CD4-positive, alpha-beta T cell (primary cell): ENCODE data around the gene SOX13. TPM values are rescaled to one million over a fixed set of nuclear protein-coding genes. Genes with fewer than 3 reads are reported as not detected.

Experiments used
- ATAC-seq: fragments of 200-7000 bp; cut with Tn5 transposase; one replicate; pipeline ENCODE4 v1.10.0; 2022; ENCODE audit warnings: mild to moderate bottlenecking; ENCODE audit not compliant: poor library complexity
- CTCF ChIA-PET: fragments of 350-600 bp; sonication (Branson Sonifier 250); formaldehyde crosslinking; loops from one replicate; lab custom pipeline; 2021; ENCODE audit warnings: antibody characterized with exemption, inconsistent platforms; lab: Charles Lee
- POLR2A ChIA-PET: fragments of 350-600 bp; sonication (Branson Sonifier 250); formaldehyde crosslinking; loops from one replicate; lab custom pipeline; 2021; ENCODE audit warnings: antibody characterized with exemption, inconsistent platforms; lab: Charles Lee
- DNase-seq, 14 experiments: peaks; one replicate each; pipeline ENCODE4 v3.0.0-alpha.2; 2013 to 2020; ENCODE audit warnings: mixed read lengths in 2 of 14
- H3K27ac ChIP-seq, 2 donors: one replicate each; pipeline versions ENCODE4 v1.5.1 to v1.7.0; 2013; ENCODE audit warnings: low read length in 2 of 2, low read depth in 1 of 2, mild to moderate bottlenecking in 1 of 2
- H3K27me3 ChIP-seq, 2 experiments: 1 replicate in 1 of 2; 2 replicates in 1 of 2; pipeline versions ENCODE4 v1.6.1 to v1.7.0; 2013; ENCODE audit warnings: low read length in 2 of 2, control low read depth in 1 of 2, mild to moderate bottlenecking in 1 of 2, moderate library complexity in 1 of 2; ENCODE audit not compliant: insufficient read depth in 2 of 2, control insufficient read depth in 1 of 2
- H3K36me3 ChIP-seq: one replicate; pipeline ENCODE4 v1.6.1; 2013; ENCODE audit warnings: low read length, control low read depth; ENCODE audit not compliant: insufficient read depth
- H3K4me1 ChIP-seq: one replicate; pipeline ENCODE4 v1.6.1; 2013; ENCODE audit warnings: low read length, control low read depth; ENCODE audit not compliant: insufficient read depth
- H3K4me3 ChIP-seq: one replicate; pipeline ENCODE4 v1.5.1; 2013; ENCODE audit warnings: mild to moderate bottlenecking, low read length, moderate library complexity
- H3K9me3 ChIP-seq, 2 experiments: 1 replicate in 1 of 2; 2 replicates in 1 of 2; pipeline versions ENCODE4 v1.6.1 to v1.7.0; 2013; ENCODE audit warnings: low read length in 2 of 2, mild to moderate bottlenecking in 2 of 2, control low read depth in 1 of 2, moderate library complexity in 1 of 2; ENCODE audit not compliant: control insufficient read depth in 1 of 2, insufficient read depth in 1 of 2
- H3K27ac Mint-ChIP-seq: one replicate; pipeline ENCODE4 v1.8.0; 2020; ENCODE audit warnings: mixed read lengths
- H3K27me3 Mint-ChIP-seq: one replicate; pipeline ENCODE4 v1.8.0; 2021; ENCODE audit warnings: mixed read lengths
- H3K36me3 Mint-ChIP-seq: one replicate; pipeline ENCODE4 v1.8.0; 2021; ENCODE audit warnings: low read depth, mixed read lengths
- H3K4me1 Mint-ChIP-seq: one replicate; pipeline ENCODE4 v1.8.0; 2021; ENCODE audit warnings: low read depth, mixed read lengths
- H3K4me3 Mint-ChIP-seq: one replicate; pipeline ENCODE4 v1.8.0; 2020; ENCODE audit warnings: mild to moderate bottlenecking, mixed read lengths
- H3K9me3 Mint-ChIP-seq: one replicate; pipeline ENCODE4 v1.8.0; 2020; ENCODE audit warnings: mixed read lengths
- CTCF ChIP-seq: fragments of 200-600 bp; IDR thresholded peaks from one replicate; pipeline ENCODE4 v1.8.0; 2022; ENCODE audit warnings: antibody characterized with exemption, mild to moderate bottlenecking
- intact Hi-C, 2 experiments: fragments of 100-400 bp; cut with DNase I in 1 of 2; cut with micrococcal nuclease in 1 of 2; formaldehyde crosslinking; loops; one replicate each; pipeline versions ENCODE4 v1.15.1 to v1.9.0; 2023 to 2025; cut with DNase I, micrococcal nuclease
- total RNA-seq, 174 experiments: library from RNA in 2 of 174; stranded (reverse) in 2 of 174; gene quantifications; one replicate each; pipeline ENCODE4 v1.2.3 and lab custom pipeline; 2021 to 2026

The SOX13 gene
- total RNA-seq, 2 experiments from 2014 or later: 1.8 to 1.9 TPM

- H3K36me3 ChIP-seq: no peaks in the 10 kb centered on the region
- H3K4me3 ChIP-seq: no peak overlapping the region
- intact Hi-C loops: no loop called here
- no peak for ATAC-seq
- H3K9me3 Mint-ChIP-seq: no peaks in the 10 kb centered on the region
- H3K4me3 Mint-ChIP-seq: no peak overlapping the region
- peaks cover 27% of the 10 kb centered on the region for H3K27me3 Mint-ChIP-seq
- H3K4me1 ChIP-seq: peaks cover 3% of the 10 kb centered on the region
- CTCF ChIA-PET: no interaction called here
- DNase-seq: no peak
- H3K4me1 Mint-ChIP-seq: no peaks in the 10 kb centered on the region
- TF ChIP-seq CTCF: no peak
- POLR2A ChIA-PET: no interaction called here
- H3K27ac Mint-ChIP-seq: no peak overlapping the region
- H3K36me3 Mint-ChIP-seq: no peaks in the 10 kb centered on the region
- no peaks in the 10 kb centered on the region for H3K9me3 ChIP-seq
- H3K27me3 ChIP-seq: peaks cover 0 to 10% of the 10 kb centered on the region in 2 experiments
- H3K27ac ChIP-seq: no peak overlapping the region
These were observed 8.4 kb downstream of the SOX13 start for GRCh38 chr1:204081164-204081790.

GRCh38 chr1:204081791-204082513 lies 9.0 kb downstream of the SOX13 start:
- Mint-ChIP-seq H3K9me3 (no peaks in the 10 kb centered on the region), H3K27ac (no peak overlapping the region), H3K27me3 (peaks cover 20% of the 10 kb centered on the region), H3K4me1 (no peaks in the 10 kb centered on the region), H3K36me3 (no peaks in the 10 kb centered on the region), H3K4me3 (no peak overlapping the region)
- no peak for DNase-seq
- ChIA-PET CTCF (no interaction called here), POLR2A (no interaction called here)
- no peak overlapping the region for H3K27ac ChIP-seq
- H3K4me3 ChIP-seq: no peak overlapping the region
- H3K9me3 ChIP-seq: no peaks in the 10 kb centered on the region
- peaks cover 3% of the 10 kb centered on the region for H3K4me1 ChIP-seq
- no peak for ATAC-seq
- H3K27me3 ChIP-seq: peaks cover 0 to 5% of the 10 kb centered on the region in 2 experiments
- intact Hi-C loops: no loop called here
- no peak for TF ChIP-seq CTCF
- H3K36me3 ChIP-seq: no peaks in the 10 kb centered on the region

- POLR2A ChIA-PET: no interaction called here
- Mint-ChIP-seq H3K27me3 (peaks cover 5% of the 10 kb centered on the region), H3K4me1 (no peaks in the 10 kb centered on the region), H3K4me3 (no peak overlapping the region), H3K27ac (no peak overlapping the region), H3K9me3 (no peaks in the 10 kb centered on the region), H3K36me3 (no peaks in the 10 kb centered on the region)
- H3K36me3 ChIP-seq: no peaks in the 10 kb centered on the region
- no peak for DNase-seq
- H3K4me3 ChIP-seq: no peak overlapping the region
- intact Hi-C loops: no loop called here
- no peaks in the 10 kb centered on the region for H3K27me3 ChIP-seq
- no peak for ATAC-seq
- TF ChIP-seq CTCF: no peak
- H3K27ac ChIP-seq: no peak overlapping the region
- H3K4me1 ChIP-seq: peaks cover 12% of the 10 kb centered on the region
- CTCF ChIA-PET: no interaction called here
- H3K9me3 ChIP-seq: no peaks in the 10 kb centered on the region
These were observed 10.6 kb downstream of the SOX13 start for GRCh38 chr1:204083491-204083890.
